ENCODE measurements around the gene TSPAN16. TPM values are rescaled to one million over a fixed set of nuclear protein-coding genes. Genes with fewer than 3 reads are reported as not detected.

The TSPAN16 gene
- total and polyA plus RNA-seq, 2 of the 13 experiments (the other 11 are each of a cell fraction or from before 2014, with no cell fraction given), result not detected

- TF ChIP-seq HDAC1 (CRISPR knock-in tag; IDR thresholded peaks at IDR 0.05) (peak; percentile 55), SP4 (CRISPR knock-in tag; IDR thresholded peaks at IDR 0.05) (peak; percentile 64), SNAI1 (CRISPR knock-in tag; IDR thresholded peaks at IDR 0.05; ENCODE audit: borderline replicate concordance) (no peak), ZSCAN20 (CRISPR knock-in tag; IDR thresholded peaks at IDR 0.05; ENCODE audit: borderline replicate concordance) (no peak), AGO1 (IDR thresholded peaks at IDR 0.05; ENCODE audit: low read depth, low read length, poor library complexity, severe bottlenecking) (no peak), ARNTL (CRISPR knock-in tag; IDR thresholded peaks at IDR 0.05) (no peak), RNF219 (CRISPR knock-in tag; IDR thresholded peaks at IDR 0.05) (no peak), ZC3H13 (CRISPR knock-in tag; IDR thresholded peaks at IDR 0.05) (no peak), TEAD3 (CRISPR knock-in tag; optimal IDR thresholded peaks at IDR 0.05; ENCODE audit: borderline replicate concordance) (peak; percentile 68), MXI1 (IDR thresholded peaks at IDR 0.05; ENCODE audit: borderline replicate concordance, low read depth, low read length) (peak; percentile 35; the same call in 1 of the 3 replicates), CCAR2 (optimal IDR thresholded peaks at IDR 0.05; ENCODE audit: low read depth, low read length) (no peak), NFYC (CRISPR knock-in tag; IDR thresholded peaks at IDR 0.05) (no peak), NFIC (IDR thresholded peaks at IDR 0.05; ENCODE audit: low read length) (no peak), ZNF576 (CRISPR knock-in tag; IDR thresholded peaks at IDR 0.05) (no peak), E2F1 (CRISPR knock-in tag; IDR thresholded peaks at IDR 0.05) (no peak), GATAD2A (CRISPR knock-in tag; IDR thresholded peaks at IDR 0.05) (no peak), THAP11 (CRISPR knock-in tag; IDR thresholded peaks at IDR 0.05) (peak; percentile 43), BCL3 (CRISPR knock-in tag; IDR thresholded peaks at IDR 0.05) (no peak), ZMAT5 (CRISPR knock-in tag; IDR thresholded peaks at IDR 0.05; ENCODE audit: borderline replicate concordance, low read depth) (no peak), SP2 (CRISPR knock-in tag; IDR thresholded peaks at IDR 0.05) (peak; percentile 45; the same call in 1 of the 2 replicates), GABPA (IDR thresholded peaks at IDR 0.05; ENCODE audit: low read depth, low read length) (no peak), GABPA (CRISPR knock-in tag; IDR thresholded peaks at IDR 0.05; ENCODE audit: low read depth) (peak; percentile 52), IRX3 (CRISPR knock-in tag; IDR thresholded peaks at IDR 0.05; ENCODE audit: borderline replicate concordance, low read depth) (no peak)
These were observed 2.2 kb upstream of the TSPAN16 start (continued) for GRCh38 chr19:11293433-11294389.
